Adrenal gland (tissue), 5 donors: Measurements from ENCODE around the gene SYNE1.

ENCODE experiments used
- CTCF ChIP-seq, 6 experiments: fragments of 450-650 bp in 4 of 6; fragments of 200-600 bp in 2 of 6; sonication (generic) in 1 of 6; IDR thresholded peaks; 1 replicate in 5 of 6; 2 replicates in 1 of 6; pipeline versions ENCODE4 v1.5.1 to v1.8.0; 2016 to 2021; ENCODE audit warnings: antibody characterized with exemption in 6 of 6, mild to moderate bottlenecking in 2 of 6, moderate library complexity in 1 of 6
- POLR2A ChIP-seq, 2 donors: fragments of 450-650 bp; IDR thresholded peaks; one replicate each; pipeline ENCODE4 v1.6.1; 2017; ENCODE audit warnings: antibody characterized with exemption in 2 of 2, mild to moderate bottlenecking in 2 of 2, moderate library complexity in 1 of 2
- donor health status: DM: no; HTN: no; CAD: no.

- no peak for TF ChIP-seq CTCF (IDR thresholded peaks at IDR 0.05)
- TF ChIP-seq POLR2A (IDR thresholded peaks at IDR 0.05), result no peak
Measured at GRCh38 chr6:152625213-152625612, 11.9 kb downstream of the SYNE1 start.
